MM.1S (cell line): Measurements from ENCODE around the gene GRIK2.

Experiments used
- DNase-seq: peaks from one replicate; pipeline ENCODE4 v3.0.0-alpha.2; 2015
- H2AFZ ChIP-seq: fragments of 300-600 bp; sonication (generic); 2 replicates; pipeline ENCODE4 v1.6.0; 2016; ENCODE audit warnings: antibody characterized with exemption, low read length
- H3F3A ChIP-seq: fragments of 300-600 bp; sonication (generic); 2 replicates; pipeline ENCODE4 v1.6.1; 2016; ENCODE audit warnings: mild to moderate bottlenecking, antibody characterized with exemption, low read length, moderate library complexity, mixed read lengths; ENCODE audit not compliant: insufficient read depth
- H3K27ac ChIP-seq: fragments of 300-600 bp; sonication (generic); 2 replicates; pipeline ENCODE4 v1.5.1; 2016; ENCODE audit warnings: mild to moderate bottlenecking, low read length
- H3K27me3 ChIP-seq: fragments of 300-600 bp; sonication (generic); replicated peaks from 2 replicates; pipeline ENCODE4 v1.6.0; 2016; ENCODE audit warnings: low read length; ENCODE audit not compliant: insufficient read depth
- H3K36me3 ChIP-seq: fragments of 300-600 bp; sonication (generic); replicated peaks from 2 replicates; pipeline ENCODE4 v1.6.1; 2016; ENCODE audit warnings: mild to moderate bottlenecking, low read length, mixed read lengths; ENCODE audit not compliant: insufficient read depth
- H3K4me1 ChIP-seq: fragments of 300-600 bp; sonication (generic); 2 replicates; pipeline ENCODE4 v1.6.1; 2016; ENCODE audit warnings: low read length, mixed read lengths
- H3K4me2 ChIP-seq: fragments of 300-600 bp; sonication (generic); 2 replicates; pipeline ENCODE4 v1.6.0; 2016; ENCODE audit warnings: low read depth, low read length
- H3K4me3 ChIP-seq: fragments of 300-600 bp; sonication (generic); 2 replicates; pipeline ENCODE4 v1.5.1; 2016; ENCODE audit warnings: low read length, mixed read lengths
- H3K79me2 ChIP-seq: fragments of 300-600 bp; sonication (generic); 2 replicates; pipeline ENCODE4 v1.6.1; 2016; ENCODE audit warnings: mixed run types, low read length, mixed read lengths
- H3K9ac ChIP-seq: fragments of 300-600 bp; sonication (generic); 2 replicates; pipeline ENCODE4 v1.6.1; 2016; ENCODE audit warnings: low read length, mixed read lengths
- H3K9me2 ChIP-seq: fragments of 300-600 bp; sonication (generic); replicated peaks from 2 replicates; pipeline ENCODE4 v1.6.1; 2016; ENCODE audit warnings: mild to moderate bottlenecking, low read length, mixed read lengths; ENCODE audit not compliant: insufficient read depth
- H3K9me3 ChIP-seq: fragments of 300-600 bp; sonication (generic); replicated peaks from 2 replicates; pipeline ENCODE4 v1.6.1; 2016; ENCODE audit warnings: mild to moderate bottlenecking, low read length, mixed read lengths; ENCODE audit not compliant: insufficient read depth
- H4K20me1 ChIP-seq: fragments of 300-600 bp; sonication (generic); 2 replicates; pipeline ENCODE4 v1.6.1; 2016; ENCODE audit warnings: mild to moderate bottlenecking, low read length, moderate library complexity, mixed read lengths; ENCODE audit not compliant: insufficient read depth
- CTCF ChIP-seq: fragments of 300-600 bp; sonication (generic); IDR thresholded peaks from 2 replicates; pipeline ENCODE4 v1.5.1; 2016; ENCODE audit warnings: antibody characterized with exemption, low read length, mixed read lengths
- EZH2 ChIP-seq: fragments of 300-600 bp; sonication (generic); optimal IDR thresholded peaks from 2 replicates; pipeline ENCODE3; 2017; ENCODE audit warnings: low read depth, mild to moderate bottlenecking, antibody characterized with exemption, low read length, mixed read lengths
- EZH2phosphoT487 ChIP-seq: fragments of 300-600 bp; sonication (generic); IDR thresholded peaks from 2 replicates; pipeline ENCODE4 v1.6.1; 2018; ENCODE audit warnings: antibody characterized with exemption, low read length

GRIK2 gene

GRCh38 chr6:101883505-101883904 is 490.0 kb downstream of the GRIK2 start:
- Histone ChIP-seq H4K20me1 (no peaks in the 10 kb centered on the region), H3K79me2 (no peaks in the 10 kb centered on the region), H2AFZ (no peak overlapping the region), H3K9me3 (no peaks in the 10 kb centered on the region), H3K4me3 (no peak overlapping the region), H3K4me1 (no peaks in the 10 kb centered on the region), H3K4me2 (no peak overlapping the region), H3K27me3 (no peaks in the 10 kb centered on the region), H3K36me3 (no peaks in the 10 kb centered on the region), H3K9me2 (no peaks in the 10 kb centered on the region), H3K27ac (no peak overlapping the region), H3F3A (no peaks in the 10 kb centered on the region), H3K9ac (no peak overlapping the region)
- TF ChIP-seq CTCF (no peak), EZH2 (no peak), EZH2phosphoT487 (no peak)
- no peak for DNase-seq

- Histone ChIP-seq H3K27me3 (no peaks in the 10 kb centered on the region), H3K4me2 (no peak overlapping the region), H3K4me3 (no peak overlapping the region), H3F3A (no peaks in the 10 kb centered on the region), H4K20me1 (no peaks in the 10 kb centered on the region), H3K4me1 (no peaks in the 10 kb centered on the region), H3K36me3 (no peaks in the 10 kb centered on the region), H3K27ac (no peak overlapping the region), H3K9me2 (no peaks in the 10 kb centered on the region), H3K9me3 (no peaks in the 10 kb centered on the region), H3K9ac (no peak overlapping the region), H3K79me2 (no peaks in the 10 kb centered on the region), H2AFZ (no peak overlapping the region)
- no peak for TF ChIP-seq EZH2
- TF ChIP-seq CTCF: no peak
- TF ChIP-seq EZH2phosphoT487: no peak
- no peak for DNase-seq
These were observed 494.0 kb downstream of the GRIK2 start for GRCh38 chr6:101887532-101887931.

- no peak overlapping the region for H3K9ac ChIP-seq
- no peak overlapping the region for H2AFZ ChIP-seq
- H3K4me2 ChIP-seq: no peak overlapping the region
- no peak for DNase-seq
- no peaks in the 10 kb centered on the region for H3F3A ChIP-seq
- no peaks in the 10 kb centered on the region for H3K9me2 ChIP-seq
- H3K27me3 ChIP-seq: no peaks in the 10 kb centered on the region
- H3K27ac ChIP-seq: no peak overlapping the region
- no peaks in the 10 kb centered on the region for H3K36me3 ChIP-seq
- no peaks in the 10 kb centered on the region for H3K79me2 ChIP-seq
- H3K4me3 ChIP-seq: no peak overlapping the region
- H3K9me3 ChIP-seq: no peaks in the 10 kb centered on the region
- no peak for TF ChIP-seq CTCF
- no peak for TF ChIP-seq EZH2phosphoT487
- TF ChIP-seq EZH2: no peak
- H3K4me1 ChIP-seq: no peaks in the 10 kb centered on the region
- H4K20me1 ChIP-seq: no peaks in the 10 kb centered on the region
These were observed 514.1 kb downstream of the GRIK2 start for GRCh38 chr6:101907356-101908217.
